Measurements from ENCODE around the gene GADD45GIP1.

DNA sequence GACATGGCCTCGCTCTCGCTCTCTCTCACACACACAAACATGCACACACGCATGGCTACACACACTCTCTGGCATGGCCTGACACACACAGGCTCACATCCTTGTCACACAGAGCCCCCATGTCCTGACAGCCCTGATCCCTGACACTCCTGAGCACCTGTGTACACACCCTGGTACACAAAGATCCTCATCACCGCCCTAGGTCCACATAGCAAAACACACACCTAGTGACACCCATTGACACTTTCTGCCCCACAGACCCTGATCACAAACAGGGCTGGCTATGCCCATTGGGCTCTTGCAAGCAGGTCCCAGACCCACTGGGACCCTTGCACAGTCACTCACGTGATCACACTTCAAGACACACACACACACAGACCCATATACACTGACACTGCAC, 34.3 kb upstream of the GADD45GIP1 start:
- TF ChIP-seq, protein P1, sequence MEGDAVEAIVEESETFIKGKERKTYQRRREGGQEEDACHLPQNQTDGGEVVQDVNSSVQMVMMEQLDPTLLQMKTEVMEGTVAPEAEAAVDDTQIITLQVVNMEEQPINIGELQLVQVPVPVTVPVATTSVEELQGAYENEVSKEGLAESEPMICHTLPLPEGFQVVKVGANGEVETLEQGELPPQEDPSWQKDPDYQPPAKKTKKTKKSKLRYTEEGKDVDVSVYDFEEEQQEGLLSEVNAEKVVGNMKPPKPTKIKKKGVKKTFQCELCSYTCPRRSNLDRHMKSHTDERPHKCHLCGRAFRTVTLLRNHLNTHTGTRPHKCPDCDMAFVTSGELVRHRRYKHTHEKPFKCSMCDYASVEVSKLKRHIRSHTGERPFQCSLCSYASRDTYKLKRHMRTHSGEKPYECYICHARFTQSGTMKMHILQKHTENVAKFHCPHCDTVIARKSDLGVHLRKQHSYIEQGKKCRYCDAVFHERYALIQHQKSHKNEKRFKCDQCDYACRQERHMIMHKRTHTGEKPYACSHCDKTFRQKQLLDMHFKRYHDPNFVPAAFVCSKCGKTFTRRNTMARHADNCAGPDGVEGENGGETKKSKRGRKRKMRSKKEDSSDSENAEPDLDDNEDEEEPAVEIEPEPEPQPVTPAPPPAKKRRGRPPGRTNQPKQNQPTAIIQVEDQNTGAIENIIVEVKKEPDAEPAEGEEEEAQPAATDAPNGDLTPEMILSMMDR (IDR thresholded peaks at IDR 0.05), result no peak
- TF ChIP-seq, protein P2, sequence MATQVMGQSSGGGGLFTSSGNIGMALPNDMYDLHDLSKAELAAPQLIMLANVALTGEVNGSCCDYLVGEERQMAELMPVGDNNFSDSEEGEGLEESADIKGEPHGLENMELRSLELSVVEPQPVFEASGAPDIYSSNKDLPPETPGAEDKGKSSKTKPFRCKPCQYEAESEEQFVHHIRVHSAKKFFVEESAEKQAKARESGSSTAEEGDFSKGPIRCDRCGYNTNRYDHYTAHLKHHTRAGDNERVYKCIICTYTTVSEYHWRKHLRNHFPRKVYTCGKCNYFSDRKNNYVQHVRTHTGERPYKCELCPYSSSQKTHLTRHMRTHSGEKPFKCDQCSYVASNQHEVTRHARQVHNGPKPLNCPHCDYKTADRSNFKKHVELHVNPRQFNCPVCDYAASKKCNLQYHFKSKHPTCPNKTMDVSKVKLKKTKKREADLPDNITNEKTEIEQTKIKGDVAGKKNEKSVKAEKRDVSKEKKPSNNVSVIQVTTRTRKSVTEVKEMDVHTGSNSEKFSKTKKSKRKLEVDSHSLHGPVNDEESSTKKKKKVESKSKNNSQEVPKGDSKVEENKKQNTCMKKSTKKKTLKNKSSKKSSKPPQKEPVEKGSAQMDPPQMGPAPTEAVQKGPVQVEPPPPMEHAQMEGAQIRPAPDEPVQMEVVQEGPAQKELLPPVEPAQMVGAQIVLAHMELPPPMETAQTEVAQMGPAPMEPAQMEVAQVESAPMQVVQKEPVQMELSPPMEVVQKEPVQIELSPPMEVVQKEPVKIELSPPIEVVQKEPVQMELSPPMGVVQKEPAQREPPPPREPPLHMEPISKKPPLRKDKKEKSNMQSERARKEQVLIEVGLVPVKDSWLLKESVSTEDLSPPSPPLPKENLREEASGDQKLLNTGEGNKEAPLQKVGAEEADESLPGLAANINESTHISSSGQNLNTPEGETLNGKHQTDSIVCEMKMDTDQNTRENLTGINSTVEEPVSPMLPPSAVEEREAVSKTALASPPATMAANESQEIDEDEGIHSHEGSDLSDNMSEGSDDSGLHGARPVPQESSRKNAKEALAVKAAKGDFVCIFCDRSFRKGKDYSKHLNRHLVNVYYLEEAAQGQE (IDR thresholded peaks at IDR 0.05; ENCODE audit: insufficient read depth in 1 of 2, low read depth in 2 of 2, low read length in 1 of 2), result no peak
- no peak for TF ChIP-seq POLR2AphosphoS5 (IDR thresholded peaks at IDR 0.05; ENCODE audit: low read depth, low read length)

Measured in Panc1 (cell line).